NB4 (cell line): ENCODE data around the gene HTT.

Experiments used
- POLR2A ChIP-seq: IDR thresholded peaks from 2 replicates; pipeline ENCODE4 v1.6.1; 2011; ENCODE audit warnings: mild to moderate bottlenecking; ENCODE audit not compliant: insufficient read length; ENCODE audit errors: extremely low read depth
- TF ChIP-seq, protein P1 (sequence below): IDR thresholded peaks from one replicate; pipeline ENCODE4 v1.5.1; 2012; ENCODE audit warnings: low read depth, low read length
- TF ChIP-seq, protein P2 (sequence below): IDR thresholded peaks from 2 replicates; pipeline ENCODE4 v1.6.1; 2011; ENCODE audit warnings: low read depth, low read length

DNA sequence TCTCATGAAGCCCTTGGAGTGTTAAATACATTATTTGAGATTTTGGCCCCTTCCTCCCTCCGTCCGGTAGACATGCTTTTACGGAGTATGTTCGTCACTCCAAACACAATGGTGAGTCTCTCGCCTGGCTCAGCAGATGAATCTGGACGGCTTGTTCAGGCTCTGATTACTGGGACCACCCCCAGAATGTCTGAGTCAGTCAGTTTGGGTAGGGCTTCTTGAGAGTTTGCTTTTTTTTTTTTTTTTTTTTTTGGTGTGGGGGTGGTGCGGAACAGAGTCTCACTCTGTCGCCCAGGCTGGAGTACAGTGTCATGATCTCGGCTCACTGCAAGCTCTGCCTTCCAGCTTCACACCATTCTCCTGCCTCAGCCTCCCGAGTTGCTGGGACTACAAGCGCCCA, 112.1 kb downstream of the HTT start:
- TF ChIP-seq, protein P1, sequence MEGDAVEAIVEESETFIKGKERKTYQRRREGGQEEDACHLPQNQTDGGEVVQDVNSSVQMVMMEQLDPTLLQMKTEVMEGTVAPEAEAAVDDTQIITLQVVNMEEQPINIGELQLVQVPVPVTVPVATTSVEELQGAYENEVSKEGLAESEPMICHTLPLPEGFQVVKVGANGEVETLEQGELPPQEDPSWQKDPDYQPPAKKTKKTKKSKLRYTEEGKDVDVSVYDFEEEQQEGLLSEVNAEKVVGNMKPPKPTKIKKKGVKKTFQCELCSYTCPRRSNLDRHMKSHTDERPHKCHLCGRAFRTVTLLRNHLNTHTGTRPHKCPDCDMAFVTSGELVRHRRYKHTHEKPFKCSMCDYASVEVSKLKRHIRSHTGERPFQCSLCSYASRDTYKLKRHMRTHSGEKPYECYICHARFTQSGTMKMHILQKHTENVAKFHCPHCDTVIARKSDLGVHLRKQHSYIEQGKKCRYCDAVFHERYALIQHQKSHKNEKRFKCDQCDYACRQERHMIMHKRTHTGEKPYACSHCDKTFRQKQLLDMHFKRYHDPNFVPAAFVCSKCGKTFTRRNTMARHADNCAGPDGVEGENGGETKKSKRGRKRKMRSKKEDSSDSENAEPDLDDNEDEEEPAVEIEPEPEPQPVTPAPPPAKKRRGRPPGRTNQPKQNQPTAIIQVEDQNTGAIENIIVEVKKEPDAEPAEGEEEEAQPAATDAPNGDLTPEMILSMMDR = no peak
- TF ChIP-seq, protein P2, sequence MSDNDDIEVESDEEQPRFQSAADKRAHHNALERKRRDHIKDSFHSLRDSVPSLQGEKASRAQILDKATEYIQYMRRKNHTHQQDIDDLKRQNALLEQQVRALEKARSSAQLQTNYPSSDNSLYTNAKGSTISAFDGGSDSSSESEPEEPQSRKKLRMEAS = no peak
- no peak for TF ChIP-seq POLR2A
